ENCODE measurements around the gene SLC6A9.

DNA sequence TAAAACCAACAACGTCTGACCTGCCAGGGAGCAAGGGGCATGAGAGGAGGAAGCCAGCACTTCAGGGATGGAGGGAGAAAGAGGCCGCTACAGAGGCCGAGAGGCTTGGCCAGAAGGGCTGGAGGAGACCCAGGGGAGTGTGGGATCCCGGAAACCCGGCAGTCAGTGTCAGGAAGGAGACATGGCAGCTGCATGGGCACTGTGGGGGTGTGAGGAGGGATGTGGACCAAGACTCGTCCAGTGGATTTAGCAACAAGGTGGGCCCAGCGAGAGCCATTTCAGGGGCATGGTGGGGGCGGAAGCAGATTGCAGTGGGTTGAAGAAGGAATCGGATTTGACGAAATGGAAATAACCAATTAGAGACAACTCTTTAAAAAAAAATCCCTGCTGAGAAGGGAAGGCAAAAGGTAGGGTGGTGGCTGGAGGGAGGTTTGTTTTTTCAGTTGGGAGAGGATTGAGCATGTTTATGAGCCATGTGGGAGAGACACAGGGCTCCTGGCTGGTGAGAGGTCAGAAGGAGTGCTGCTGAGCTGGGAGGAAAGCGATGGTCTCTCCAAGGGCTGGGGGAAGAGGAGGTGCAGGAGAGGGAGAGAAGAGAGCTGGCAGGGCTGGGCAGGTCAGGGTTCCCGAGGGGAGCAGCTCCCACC, 47.9 kb downstream of the SLC6A9 start:
- TF ChIP-seq, protein P1, sequence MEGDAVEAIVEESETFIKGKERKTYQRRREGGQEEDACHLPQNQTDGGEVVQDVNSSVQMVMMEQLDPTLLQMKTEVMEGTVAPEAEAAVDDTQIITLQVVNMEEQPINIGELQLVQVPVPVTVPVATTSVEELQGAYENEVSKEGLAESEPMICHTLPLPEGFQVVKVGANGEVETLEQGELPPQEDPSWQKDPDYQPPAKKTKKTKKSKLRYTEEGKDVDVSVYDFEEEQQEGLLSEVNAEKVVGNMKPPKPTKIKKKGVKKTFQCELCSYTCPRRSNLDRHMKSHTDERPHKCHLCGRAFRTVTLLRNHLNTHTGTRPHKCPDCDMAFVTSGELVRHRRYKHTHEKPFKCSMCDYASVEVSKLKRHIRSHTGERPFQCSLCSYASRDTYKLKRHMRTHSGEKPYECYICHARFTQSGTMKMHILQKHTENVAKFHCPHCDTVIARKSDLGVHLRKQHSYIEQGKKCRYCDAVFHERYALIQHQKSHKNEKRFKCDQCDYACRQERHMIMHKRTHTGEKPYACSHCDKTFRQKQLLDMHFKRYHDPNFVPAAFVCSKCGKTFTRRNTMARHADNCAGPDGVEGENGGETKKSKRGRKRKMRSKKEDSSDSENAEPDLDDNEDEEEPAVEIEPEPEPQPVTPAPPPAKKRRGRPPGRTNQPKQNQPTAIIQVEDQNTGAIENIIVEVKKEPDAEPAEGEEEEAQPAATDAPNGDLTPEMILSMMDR (IDR thresholded peaks at IDR 0.05), result no peak
- TF ChIP-seq POLR2A (IDR thresholded peaks at IDR 0.05), result no peak

Measured in adrenal gland (tissue), 5 donors.